Astrocyte of the cerebellum (primary cell): ENCODE measurements around the gene DCBLD1.

Experiments
- DNase-seq: peaks from one replicate; pipeline ENCODE4 v3.0.0-alpha.2; 2011; ENCODE audit warnings: low read depth
- H3K4me3 ChIP-seq: 2 replicates; pipeline ENCODE4 v1.5.1; 2011; ENCODE audit warnings: mild to moderate bottlenecking, low read depth, low read length, moderate library complexity
- in situ Hi-C: cut with HindIII; loops from 2 replicates; pipeline ENCODE4 v1.10.0; 2017; ENCODE audit warnings: low sequenced_read_pairs
- TF ChIP-seq, protein P1 (sequence below): IDR thresholded peaks from 2 replicates; pipeline ENCODE4 v1.5.1; 2012; ENCODE audit warnings: low read length, low read depth, moderate library complexity, mild to moderate bottlenecking; ENCODE audit errors: missing control alignments

The DCBLD1 gene

DNA sequence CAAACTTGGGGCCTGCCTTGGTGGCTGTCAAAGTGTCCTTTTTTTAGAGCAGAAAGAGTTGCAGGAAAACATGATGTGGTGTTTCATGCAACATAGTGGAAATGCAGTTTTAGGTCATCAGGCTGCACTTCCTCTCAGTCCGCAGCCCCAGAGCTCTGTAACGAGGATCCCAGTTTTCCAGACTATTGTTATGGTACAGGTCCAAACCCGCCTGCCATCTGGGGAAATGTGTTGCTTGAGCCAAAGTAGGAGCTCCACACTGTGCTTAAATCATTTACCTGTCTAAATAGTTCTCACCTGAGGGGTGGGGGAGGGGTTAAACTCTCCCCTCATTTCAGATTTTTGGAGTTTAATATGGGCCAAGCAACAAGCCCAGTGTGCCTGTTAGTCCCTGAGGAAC is 60.0 kb downstream of the DCBLD1 start:
- DNase-seq: no peak
- TF ChIP-seq, protein P1, sequence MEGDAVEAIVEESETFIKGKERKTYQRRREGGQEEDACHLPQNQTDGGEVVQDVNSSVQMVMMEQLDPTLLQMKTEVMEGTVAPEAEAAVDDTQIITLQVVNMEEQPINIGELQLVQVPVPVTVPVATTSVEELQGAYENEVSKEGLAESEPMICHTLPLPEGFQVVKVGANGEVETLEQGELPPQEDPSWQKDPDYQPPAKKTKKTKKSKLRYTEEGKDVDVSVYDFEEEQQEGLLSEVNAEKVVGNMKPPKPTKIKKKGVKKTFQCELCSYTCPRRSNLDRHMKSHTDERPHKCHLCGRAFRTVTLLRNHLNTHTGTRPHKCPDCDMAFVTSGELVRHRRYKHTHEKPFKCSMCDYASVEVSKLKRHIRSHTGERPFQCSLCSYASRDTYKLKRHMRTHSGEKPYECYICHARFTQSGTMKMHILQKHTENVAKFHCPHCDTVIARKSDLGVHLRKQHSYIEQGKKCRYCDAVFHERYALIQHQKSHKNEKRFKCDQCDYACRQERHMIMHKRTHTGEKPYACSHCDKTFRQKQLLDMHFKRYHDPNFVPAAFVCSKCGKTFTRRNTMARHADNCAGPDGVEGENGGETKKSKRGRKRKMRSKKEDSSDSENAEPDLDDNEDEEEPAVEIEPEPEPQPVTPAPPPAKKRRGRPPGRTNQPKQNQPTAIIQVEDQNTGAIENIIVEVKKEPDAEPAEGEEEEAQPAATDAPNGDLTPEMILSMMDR: no peak
- in situ Hi-C loops: loop anchor here (10.0 kb wide), 1 partner anchor 78 kb away; no protein-coding TSS in a partner anchor
- no peak overlapping the region for H3K4me3 ChIP-seq

DNA sequence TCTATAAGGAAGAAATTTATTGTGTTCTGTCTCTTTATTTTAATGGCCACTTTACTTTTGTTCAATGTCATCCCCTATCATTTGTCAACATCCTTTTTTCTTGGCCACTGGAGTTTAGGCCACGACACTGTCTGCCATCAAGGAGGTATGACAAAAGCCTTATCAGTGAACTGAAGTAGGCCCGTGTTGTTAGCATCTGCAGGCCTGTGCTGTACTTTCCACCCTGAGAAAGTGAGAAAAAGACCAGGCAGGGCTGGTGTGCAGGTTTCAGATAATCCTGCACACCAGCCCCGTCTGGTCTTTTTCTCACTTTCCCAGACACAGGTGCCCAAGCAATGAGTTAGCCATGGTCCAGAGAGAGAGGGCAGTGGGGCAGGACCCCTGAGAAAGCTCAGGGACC is 62.2 kb downstream of the DCBLD1 start:
- TF ChIP-seq, protein P1: no peak
- DNase-seq: no peak
- in situ Hi-C loops: loop anchor here (10.0 kb wide), 1 partner anchor 80 kb away; no protein-coding TSS in a partner anchor
- H3K4me3 ChIP-seq: no peak overlapping the region

DNA sequence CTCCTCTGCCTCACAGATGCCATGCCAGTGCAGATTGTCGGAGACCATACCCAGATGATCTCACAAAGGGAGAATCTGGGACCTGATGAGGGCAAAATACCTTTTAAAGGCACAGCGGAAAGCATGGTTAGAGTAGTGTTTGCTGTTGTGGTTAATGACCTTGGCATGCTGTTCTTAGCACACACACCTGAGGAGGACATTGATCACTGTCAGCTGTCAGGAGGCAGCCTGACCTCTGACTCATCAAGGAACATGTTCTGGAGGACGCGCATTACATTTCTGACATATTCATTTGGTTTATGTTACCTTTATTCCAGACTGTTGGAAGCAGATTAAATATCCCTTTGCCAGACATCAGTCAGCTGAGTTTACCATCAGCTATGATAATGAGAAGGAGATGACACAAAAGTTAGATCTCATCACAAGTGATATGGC is 62.7 kb downstream of the DCBLD1 start:
- no peak overlapping the region for H3K4me3 ChIP-seq
- TF ChIP-seq, protein P1: no peak
- no peak for DNase-seq
- in situ Hi-C loops: loop anchor here (10.0 kb wide), 1 partner anchor 80 kb away; no protein-coding TSS in a partner anchor

DNA sequence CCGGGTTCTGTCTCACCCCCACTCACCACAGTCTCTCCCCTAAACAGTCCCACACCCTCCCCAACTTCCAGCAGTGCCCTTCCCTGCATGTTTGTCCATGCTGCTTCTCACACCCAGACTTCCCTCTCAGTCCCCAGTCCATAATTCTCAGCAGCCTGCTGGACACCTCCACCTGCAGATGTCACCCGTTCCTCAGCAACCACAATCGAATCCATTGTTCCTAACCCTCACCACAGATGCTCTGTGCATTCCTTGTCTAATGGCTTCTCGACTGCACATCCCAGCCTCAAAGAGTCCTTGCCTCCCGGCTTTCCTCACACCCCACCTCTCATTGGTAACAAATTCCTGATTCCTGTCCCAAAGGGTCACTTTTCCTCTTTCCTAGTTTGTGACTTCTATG is 64.2 kb downstream of the DCBLD1 start:
- TF ChIP-seq, protein P1: no peak
- in situ Hi-C loops: loop anchor here (10.0 kb wide), 1 partner anchor 82 kb away; no protein-coding TSS in a partner anchor
- no peak for DNase-seq
- H3K4me3 ChIP-seq: no peak overlapping the region

DNA sequence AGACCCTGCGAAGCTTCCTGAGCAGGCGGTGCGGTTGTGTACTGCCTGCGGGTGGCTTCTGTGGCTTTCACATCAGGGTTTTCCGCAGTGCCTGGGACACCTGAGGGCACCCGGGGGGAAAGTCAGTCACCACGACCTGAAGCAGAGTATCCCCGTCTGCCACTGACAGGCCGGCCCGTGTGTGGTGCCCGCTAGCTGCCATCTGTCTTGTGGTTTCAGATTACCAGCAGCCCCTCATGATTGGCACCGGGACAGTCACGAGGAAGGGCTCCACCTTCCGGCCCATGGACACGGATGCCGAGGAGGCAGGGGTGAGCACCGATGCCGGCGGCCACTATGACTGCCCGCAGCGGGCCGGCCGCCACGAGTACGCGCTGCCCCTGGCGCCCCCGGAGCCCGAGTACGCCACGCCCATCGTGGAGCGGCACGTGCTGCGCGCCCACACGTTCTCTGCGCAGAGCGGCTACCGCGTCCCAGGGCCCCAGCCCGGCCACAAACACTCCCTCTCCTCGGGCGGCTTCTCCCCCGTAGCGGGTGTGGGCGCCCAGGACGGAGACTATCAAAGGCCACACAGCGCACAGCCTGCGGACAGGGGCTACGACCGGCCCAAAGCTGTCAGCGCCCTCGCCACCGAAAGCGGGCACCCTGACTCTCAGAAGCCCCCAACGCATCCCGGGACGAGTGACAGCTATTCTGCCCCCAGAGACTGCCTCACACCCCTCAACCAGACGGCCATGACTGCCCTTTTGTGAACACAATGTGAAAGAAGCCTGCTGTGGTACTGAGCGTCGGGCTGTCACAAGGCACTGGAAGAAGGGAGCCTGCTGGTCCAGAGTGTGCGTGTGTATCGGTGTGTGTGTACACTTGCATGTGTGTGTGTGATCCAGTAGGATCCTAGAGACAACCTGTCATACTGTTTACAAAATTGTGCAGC is 65.5 kb downstream of the DCBLD1 start:
- TF ChIP-seq, protein P1: peak; percentile 18
- H3K4me3 ChIP-seq: peak overlapping the region; percentile 31
- DNase-seq: no peak
- in situ Hi-C loops: loop anchor here (10.0 kb wide), 1 partner anchor 83 kb away; no protein-coding TSS in a partner anchor

DNA sequence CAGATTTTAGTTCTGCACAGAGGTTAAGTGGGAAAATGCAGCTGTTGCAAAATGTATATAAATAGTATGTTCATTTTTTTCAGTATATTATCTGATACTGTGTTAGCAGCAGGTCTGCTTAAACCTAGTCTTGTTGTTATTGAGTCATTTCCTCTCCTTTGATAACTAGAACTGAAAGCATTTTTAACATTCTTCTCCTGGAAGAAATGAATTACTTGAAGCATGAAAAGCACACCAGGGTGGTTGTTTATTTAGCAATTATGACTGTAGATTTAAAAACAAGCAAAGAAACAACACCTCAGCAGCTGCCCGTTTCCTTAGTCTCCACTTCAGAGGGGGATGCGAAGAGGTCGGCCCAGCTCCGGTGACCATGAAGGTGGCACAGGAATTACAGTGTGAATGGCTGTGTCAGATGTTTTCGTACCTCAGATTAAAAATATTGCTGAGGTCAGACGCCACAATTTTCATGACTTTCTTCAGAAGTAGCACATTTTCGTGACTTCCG is 66.4 kb downstream of the DCBLD1 start:
- in situ Hi-C loops: loop anchor here (10.0 kb wide), 1 partner anchor 84 kb away; no protein-coding TSS in a partner anchor
- TF ChIP-seq, protein P1: no peak
- DNase-seq: peak; percentile 78
- H3K4me3 ChIP-seq: peak overlapping the region; percentile 4
